ENCODE measurements around the gene TNNT3. TPM values are rescaled to one million over a fixed set of nuclear protein-coding genes. Genes with fewer than 3 reads are reported as not detected.

Gene TNNT3
- total RNA-seq, 1 experiment from 2014 or later = not detected

DNA sequence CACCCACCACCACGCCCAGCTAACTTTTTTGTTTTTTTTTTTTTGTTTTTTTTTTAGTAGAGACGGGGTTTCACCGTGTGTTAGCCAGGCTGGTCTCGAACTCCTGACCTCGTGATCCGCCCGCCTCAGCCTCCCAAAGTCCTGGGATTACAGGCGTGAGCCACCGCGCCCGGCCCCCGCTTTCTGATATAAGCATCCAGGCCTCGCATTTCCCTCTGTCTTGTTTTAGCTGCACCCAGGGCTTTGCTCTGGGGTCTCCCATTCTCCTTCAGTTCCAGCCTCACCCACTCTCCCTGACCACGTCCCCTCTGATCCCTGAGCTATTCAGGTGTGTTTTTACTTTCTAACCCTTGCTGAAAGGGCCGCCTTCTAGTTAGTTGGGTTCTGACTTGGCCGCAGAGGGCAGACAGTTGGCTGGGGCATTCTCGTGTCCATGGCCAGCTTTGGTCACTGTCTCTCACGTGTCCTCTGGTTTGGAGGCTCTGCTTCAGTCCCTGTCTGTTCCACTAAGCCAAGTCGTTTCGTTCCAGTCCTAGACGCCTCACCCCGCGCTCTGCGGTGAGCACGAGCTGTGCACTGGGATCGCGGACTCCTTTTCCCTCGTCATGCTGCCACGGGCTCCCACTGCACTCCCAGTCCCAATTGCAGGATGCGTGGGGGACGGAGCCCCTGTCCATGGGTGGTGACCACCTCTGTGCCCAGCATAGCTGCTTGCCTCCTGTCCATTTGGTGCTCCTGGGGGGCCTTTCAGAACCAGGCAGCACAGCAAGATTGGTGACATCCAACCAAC, 6.0 kb upstream of the TNNT3 start:
- Mint-ChIP-seq H3K36me3 (ENCODE audit: insufficient read depth in 1 of 3, low read depth in 3 of 3) (no peaks in the 10 kb centered on the region; a peak in 1 of 7 replicates), H3K27ac (peak overlapping the region in 2 of 3 experiments; percentile 5 to 60; a peak in 2 of 7 replicates), H3K9me3 (peaks cover 6% of the 10 kb centered on the region in 2 experiments; a peak in 3 of 5 replicates), H3K4me3 (no peak overlapping the region), H3K27me3 (ENCODE audit: low read depth) (peaks cover 18% of the 10 kb centered on the region), H3K4me1 (peaks cover 5% of the 10 kb centered on the region in 2 experiments)
- TF ChIP-seq, protein P1, sequence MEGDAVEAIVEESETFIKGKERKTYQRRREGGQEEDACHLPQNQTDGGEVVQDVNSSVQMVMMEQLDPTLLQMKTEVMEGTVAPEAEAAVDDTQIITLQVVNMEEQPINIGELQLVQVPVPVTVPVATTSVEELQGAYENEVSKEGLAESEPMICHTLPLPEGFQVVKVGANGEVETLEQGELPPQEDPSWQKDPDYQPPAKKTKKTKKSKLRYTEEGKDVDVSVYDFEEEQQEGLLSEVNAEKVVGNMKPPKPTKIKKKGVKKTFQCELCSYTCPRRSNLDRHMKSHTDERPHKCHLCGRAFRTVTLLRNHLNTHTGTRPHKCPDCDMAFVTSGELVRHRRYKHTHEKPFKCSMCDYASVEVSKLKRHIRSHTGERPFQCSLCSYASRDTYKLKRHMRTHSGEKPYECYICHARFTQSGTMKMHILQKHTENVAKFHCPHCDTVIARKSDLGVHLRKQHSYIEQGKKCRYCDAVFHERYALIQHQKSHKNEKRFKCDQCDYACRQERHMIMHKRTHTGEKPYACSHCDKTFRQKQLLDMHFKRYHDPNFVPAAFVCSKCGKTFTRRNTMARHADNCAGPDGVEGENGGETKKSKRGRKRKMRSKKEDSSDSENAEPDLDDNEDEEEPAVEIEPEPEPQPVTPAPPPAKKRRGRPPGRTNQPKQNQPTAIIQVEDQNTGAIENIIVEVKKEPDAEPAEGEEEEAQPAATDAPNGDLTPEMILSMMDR (conservative IDR thresholded peaks at IDR 0.05) = no peak
- no peak overlapping the region for H2AK5ac ChIP-seq (ENCODE audit: insufficient read length, low read length)
- H2AFZ ChIP-seq (ENCODE audit: low read length) = no peak overlapping the region
- no peak overlapping the region for H3K27ac ChIP-seq (ENCODE audit: insufficient read length, low read depth, low read length)
- no peak overlapping the region for H4K8ac ChIP-seq (replicated peaks; ENCODE audit: insufficient read length, low read depth, low read length)
- 0 out of 2 replicates have a peak, but pooled peaks cover 3% of the 10 kb centered on the region for H3K4me1 ChIP-seq (ENCODE audit: insufficient read depth, low read length)
- no peak overlapping the region for H3K14ac ChIP-seq (ENCODE audit: insufficient read depth, low read length)
- H2BK20ac ChIP-seq (ENCODE audit: low read depth, low read length, poor library complexity, severe bottlenecking) = no peak overlapping the region
- H3K23ac ChIP-seq (ENCODE audit: insufficient read length, low read depth, low read length) = no peak overlapping the region
- no peak overlapping the region for H3K56ac ChIP-seq (ENCODE audit: insufficient read length, low read depth, low read length)
- no peak overlapping the region for H2BK5ac ChIP-seq (ENCODE audit: insufficient read length, low read length)
- H2BK12ac ChIP-seq (ENCODE audit: insufficient read length, low read depth, low read length) = no peak overlapping the region
- peaks cover 2% of the 10 kb centered on the region for H3K23me2 ChIP-seq (ENCODE audit: insufficient read length, low read depth, low read length, poor library complexity, severe bottlenecking)
- no peaks in the 10 kb centered on the region for H3K27me3 ChIP-seq (ENCODE audit: insufficient read depth, low read length)
- H4K20me1 ChIP-seq (ENCODE audit: control insufficient read depth, insufficient read depth, insufficient read length) = no peaks in the 10 kb centered on the region
- no peak overlapping the region for H3K18ac ChIP-seq (ENCODE audit: insufficient read length, low read depth, low read length)
- no peak overlapping the region for H3K4ac ChIP-seq (ENCODE audit: low read depth, low read length)
- no peak overlapping the region for H2BK15ac ChIP-seq (ENCODE audit: low read depth, low read length)
- WGBS (ENCODE audit: extremely low coverage, insufficient read length, low lambda C conversion rate) = no CpG with 5 or more reads among the region's 31 CpGs
- no peak overlapping the region for H3K9ac ChIP-seq (ENCODE audit: extremely low read depth, insufficient read length, low read length)
- no peak overlapping the region for H4K5ac ChIP-seq (ENCODE audit: insufficient read length, low read depth, low read length)
- no peak overlapping the region for H3K4me2 ChIP-seq (ENCODE audit: insufficient read depth, insufficient read length, low read length)
- no peaks in the 10 kb centered on the region for H3K79me2 ChIP-seq (ENCODE audit: insufficient read depth, low read length)
- H2BK120ac ChIP-seq (ENCODE audit: low read depth, low read length, poor library complexity, severe bottlenecking) = no peak overlapping the region
- H3K9me3 ChIP-seq (ENCODE audit: control insufficient read depth, low read depth, low read length) = no peaks in the 10 kb centered on the region
- no peak for DNase-seq
- no peaks in the 10 kb centered on the region for H3K79me1 ChIP-seq (ENCODE audit: insufficient read depth, low read depth, low read length, poor library complexity, severe bottlenecking)
- H3T11ph ChIP-seq (ENCODE audit: low read length) = no peak overlapping the region
- no peak overlapping the region for H4K91ac ChIP-seq (ENCODE audit: insufficient read length, low read depth, low read length)
